A673 (cell line): Measurements from ENCODE around the gene CPB2. TPM values are rescaled to one million over a fixed set of nuclear protein-coding genes. Genes with fewer than 3 reads are reported as not detected.
A peak's percentile ranks its signal among the peaks of the same experiment; 100 is the strongest.

Experiments
- BruUV-seq: library from RNA; stranded (reverse); fragments of 400-500 nt; replicated peaks from 2 replicates; lab custom pipeline; 2021; lab: Mats Ljungman, UMichigan
- CTCF ChIA-PET: fragments of 300-600 bp; sonication (Branson Sonifier 250); formaldehyde crosslinking; loops from one replicate; lab custom pipeline; 2022; ENCODE audit warnings: antibody characterized with exemption; lab: Charles Lee
- POLR2A ChIA-PET: fragments of 300-600 bp; sonication (Branson Sonifier 250); formaldehyde crosslinking; loops from one replicate; lab custom pipeline; 2022; ENCODE audit warnings: antibody characterized with exemption; ENCODE audit not compliant: low non-redundant PET; lab: Charles Lee
- DNase-seq: peaks from one replicate; pipeline ENCODE4 v3.0.0-alpha.2; 2015; ENCODE audit warnings: low spot score
- H3K27ac ChIP-seq: fragments of 200-600 bp; sonication (generic); 2 replicates; pipeline ENCODE4 v1.5.1; 2016; ENCODE audit warnings: mixed run types, low read depth, mild to moderate bottlenecking, mixed read lengths, antibody characterized with exemption, low read length; ENCODE audit not compliant: poor library complexity, severe bottlenecking
- H3K27me3 ChIP-seq: fragments of 200-600 bp; sonication (generic); replicated peaks from 2 replicates; pipeline ENCODE4 v1.6.1; 2017; ENCODE audit warnings: mixed run types, low read depth, mild to moderate bottlenecking, mixed read lengths, antibody characterized with exemption, low read length; ENCODE audit not compliant: insufficient read depth, poor library complexity
- H3K36me3 ChIP-seq: fragments of 200-600 bp; sonication (generic); 2 replicates; pipeline ENCODE4 v1.6.1; 2016; ENCODE audit warnings: mixed run types, mild to moderate bottlenecking, mixed read lengths, antibody characterized with exemption, low read length; ENCODE audit not compliant: insufficient read depth, poor library complexity, severe bottlenecking
- H3K4me1 ChIP-seq: fragments of 200-600 bp; sonication (generic); 2 replicates; pipeline ENCODE4 v1.6.1; 2017; ENCODE audit warnings: mixed run types, mild to moderate bottlenecking, mixed read lengths, antibody characterized with exemption, low read length; ENCODE audit not compliant: insufficient read depth, poor library complexity, severe bottlenecking
- H3K4me3 ChIP-seq: fragments of 200-600 bp; sonication (generic); 2 replicates; pipeline ENCODE4 v1.5.1; 2016; ENCODE audit warnings: low read depth, mixed run types, mild to moderate bottlenecking, mixed read lengths, low read length; ENCODE audit not compliant: poor library complexity, severe bottlenecking
- H3K9me3 ChIP-seq: fragments of 200-600 bp; sonication (generic); 2 replicates; pipeline ENCODE4 v1.6.1; 2016; ENCODE audit warnings: mixed run types, low read depth, mild to moderate bottlenecking, mixed read lengths, antibody characterized with exemption, low read length; ENCODE audit not compliant: poor library complexity, severe bottlenecking
- EZH2 ChIP-seq: fragments of 200-600 bp; sonication (generic); IDR thresholded peaks from 2 replicates; pipeline ENCODE4 v1.6.1; 2017; ENCODE audit warnings: borderline replicate concordance, low read depth, mild to moderate bottlenecking, mixed read lengths, antibody characterized with exemption, low read length; ENCODE audit not compliant: poor library complexity, severe bottlenecking
- intact Hi-C: fragments of 100-400 bp; cut with micrococcal nuclease; formaldehyde crosslinking; loops from one replicate; pipeline ENCODE4 v1.10.0; 2022; ENCODE audit not compliant: unreplicated experiment
- total RNA-seq: library from RNA; stranded (reverse); gene quantifications from 2 replicates; pipeline ENCODE4 v1.2.3, GENCODE V29; 2021
- TF ChIP-seq, protein P1 (sequence below): fragments of 300-800, 200-600 bp; sonication (generic); conservative IDR thresholded peaks from 2 replicates; pipeline ENCODE4 v1.5.1; 2017; ENCODE audit warnings: low read depth, mild to moderate bottlenecking, antibody characterized with exemption, low read length, moderate library complexity, mixed read lengths

CPB2 gene
- total RNA-seq, 1 experiment from 2014 or later: 5.5 TPM

DNA sequence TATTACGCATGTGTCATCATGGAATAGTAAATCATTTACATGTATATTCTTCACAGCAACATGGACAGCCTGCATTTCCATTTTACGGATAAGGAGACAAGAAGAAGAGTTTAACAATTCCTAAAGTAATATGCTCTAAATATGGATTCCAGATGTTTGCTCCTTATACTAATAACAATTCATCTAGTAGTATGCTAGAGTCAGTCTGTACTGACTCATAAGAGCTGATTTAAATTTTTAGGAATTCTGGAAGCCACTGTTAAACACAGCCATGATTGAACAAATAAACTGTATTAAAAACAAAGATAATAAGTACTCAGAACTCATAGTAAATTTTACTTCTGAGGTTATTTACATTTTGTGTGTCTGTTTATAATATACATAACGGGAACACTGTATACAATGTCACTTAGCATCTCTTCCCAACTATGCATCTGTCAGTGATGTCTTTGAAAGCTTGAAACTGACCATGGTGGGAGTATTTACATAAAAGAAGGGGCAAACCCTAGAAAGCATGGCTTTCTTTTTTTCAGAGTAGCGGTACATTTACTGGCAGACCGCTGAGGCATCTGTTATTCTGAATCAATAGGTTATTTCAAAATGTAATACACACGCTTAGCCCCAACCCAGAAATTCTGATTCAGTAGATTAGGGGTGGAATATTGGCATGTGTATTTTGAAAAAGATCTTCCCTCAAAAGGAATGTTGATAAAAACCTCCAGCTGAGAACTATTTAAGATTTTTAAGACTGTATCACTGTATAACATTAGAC is 65.2 kb downstream of the CPB2 start:
- H3K27me3 ChIP-seq: no peaks in the 10 kb centered on the region
- TF ChIP-seq, protein P1, sequence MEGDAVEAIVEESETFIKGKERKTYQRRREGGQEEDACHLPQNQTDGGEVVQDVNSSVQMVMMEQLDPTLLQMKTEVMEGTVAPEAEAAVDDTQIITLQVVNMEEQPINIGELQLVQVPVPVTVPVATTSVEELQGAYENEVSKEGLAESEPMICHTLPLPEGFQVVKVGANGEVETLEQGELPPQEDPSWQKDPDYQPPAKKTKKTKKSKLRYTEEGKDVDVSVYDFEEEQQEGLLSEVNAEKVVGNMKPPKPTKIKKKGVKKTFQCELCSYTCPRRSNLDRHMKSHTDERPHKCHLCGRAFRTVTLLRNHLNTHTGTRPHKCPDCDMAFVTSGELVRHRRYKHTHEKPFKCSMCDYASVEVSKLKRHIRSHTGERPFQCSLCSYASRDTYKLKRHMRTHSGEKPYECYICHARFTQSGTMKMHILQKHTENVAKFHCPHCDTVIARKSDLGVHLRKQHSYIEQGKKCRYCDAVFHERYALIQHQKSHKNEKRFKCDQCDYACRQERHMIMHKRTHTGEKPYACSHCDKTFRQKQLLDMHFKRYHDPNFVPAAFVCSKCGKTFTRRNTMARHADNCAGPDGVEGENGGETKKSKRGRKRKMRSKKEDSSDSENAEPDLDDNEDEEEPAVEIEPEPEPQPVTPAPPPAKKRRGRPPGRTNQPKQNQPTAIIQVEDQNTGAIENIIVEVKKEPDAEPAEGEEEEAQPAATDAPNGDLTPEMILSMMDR: no peak
- TF ChIP-seq EZH2: no peak
- H3K9me3 ChIP-seq: no peaks in the 10 kb centered on the region
- no peak for DNase-seq
- H3K4me1 ChIP-seq: peaks cover 61% of the 10 kb centered on the region
- intact Hi-C loops: no loop called here
- ChIA-PET CTCF (no interaction called here), POLR2A (no interaction called here)
- peaks cover 99% of the 10 kb centered on the region for H3K36me3 ChIP-seq
- no TSS peak for BruUV-seq
- no peak overlapping the region for H3K4me3 ChIP-seq
- peak overlapping the region; percentile 98 for H3K27ac ChIP-seq

DNA sequence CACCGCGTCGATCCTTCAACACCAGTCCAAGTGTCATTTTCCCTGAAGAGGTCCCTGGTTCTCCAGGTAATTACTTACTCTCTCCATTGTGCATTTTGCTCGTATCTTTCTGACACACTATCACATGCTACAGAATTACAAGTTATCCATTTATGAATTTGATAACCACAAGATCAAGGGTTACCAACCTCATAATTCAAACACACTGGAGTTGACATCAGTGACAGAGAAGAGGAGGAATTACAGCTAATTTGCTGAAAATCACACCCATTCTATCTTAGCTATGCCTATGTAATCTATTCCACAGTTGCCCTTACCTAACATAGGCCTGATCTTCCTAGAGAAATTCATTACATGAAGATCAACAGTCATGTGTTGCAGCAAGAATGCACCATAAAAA is 66.5 kb downstream of the CPB2 start:
- Histone ChIP-seq H3K9me3 (peaks cover 4% of the 10 kb centered on the region), H3K4me1 (peaks cover 60% of the 10 kb centered on the region), H3K36me3 (peaks cover 99% of the 10 kb centered on the region), H3K27ac (peak overlapping the region; percentile 44), H3K27me3 (no peaks in the 10 kb centered on the region), H3K4me3 (no peak overlapping the region)
- TF ChIP-seq, protein P1: no peak
- no peak for TF ChIP-seq EZH2
- ChIA-PET CTCF (no interaction called here), POLR2A (no interaction called here)
- no TSS peak for BruUV-seq
- intact Hi-C loops: no loop called here
- DNase-seq: no peak

DNA sequence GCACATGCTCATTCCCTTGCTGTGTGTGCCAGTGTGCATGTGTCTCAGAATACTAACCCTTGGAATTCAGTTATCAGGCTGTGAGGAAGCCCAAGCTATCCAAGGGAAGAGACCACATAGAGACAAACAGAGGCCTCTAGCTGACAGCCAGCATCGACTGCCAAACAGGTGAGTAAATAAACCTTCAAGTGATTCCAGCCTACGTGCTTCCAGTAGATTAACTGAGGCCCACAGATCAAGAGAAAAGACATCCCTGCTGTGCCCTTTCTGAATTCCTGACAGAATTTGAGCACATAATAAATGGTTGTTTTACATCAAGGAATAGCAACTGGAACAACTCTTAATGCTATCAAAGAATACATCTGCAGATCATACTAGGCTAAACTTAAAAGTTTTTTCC is 69.8 kb downstream of the CPB2 start:
- no peak for DNase-seq
- ChIA-PET POLR2A (interaction anchor here (0.7 kb wide), 1 partner anchor 604 kb away, joined by 3 read pairs; no protein-coding TSS in a partner anchor), CTCF (no interaction called here)
- Histone ChIP-seq H3K4me1 (peaks cover 29% of the 10 kb centered on the region), H3K27ac (peak overlapping the region; percentile 5), H3K36me3 (peaks cover 100% of the 10 kb centered on the region), H3K9me3 (peaks cover 30% of the 10 kb centered on the region), H3K4me3 (no peak overlapping the region), H3K27me3 (no peaks in the 10 kb centered on the region)
- intact Hi-C loops: no loop called here
- TF ChIP-seq, protein P1: no peak
- no peak for TF ChIP-seq EZH2
- no TSS peak for BruUV-seq
